Ovary (tissue), 3 donors: ENCODE data around the gene KRT3.

Experiments
- EP300 ChIP-seq: sonication (generic); formaldehyde crosslinking; IDR thresholded peaks from one replicate; pipeline ENCODE4 v1.6.1; 2017; ENCODE audit warnings: antibody characterized with exemption
- POLR2A ChIP-seq: fragments of 450-650 bp; IDR thresholded peaks from one replicate; pipeline ENCODE4 v1.6.1; 2017; ENCODE audit warnings: antibody characterized with exemption, mild to moderate bottlenecking, moderate library complexity
- TF ChIP-seq, protein P1 (sequence below), 3 donors: fragments of 450-650 bp in 2 of 3; fragments of 200-600 bp in 1 of 3; IDR thresholded peaks; one replicate each; pipeline versions ENCODE4 v1.5.1 to v1.8.0; 2016 to 2022; ENCODE audit warnings: antibody characterized with exemption in 3 of 3, mild to moderate bottlenecking in 1 of 3
- donor health status: DM: no; HTN: no; CAD: no.

DNA sequence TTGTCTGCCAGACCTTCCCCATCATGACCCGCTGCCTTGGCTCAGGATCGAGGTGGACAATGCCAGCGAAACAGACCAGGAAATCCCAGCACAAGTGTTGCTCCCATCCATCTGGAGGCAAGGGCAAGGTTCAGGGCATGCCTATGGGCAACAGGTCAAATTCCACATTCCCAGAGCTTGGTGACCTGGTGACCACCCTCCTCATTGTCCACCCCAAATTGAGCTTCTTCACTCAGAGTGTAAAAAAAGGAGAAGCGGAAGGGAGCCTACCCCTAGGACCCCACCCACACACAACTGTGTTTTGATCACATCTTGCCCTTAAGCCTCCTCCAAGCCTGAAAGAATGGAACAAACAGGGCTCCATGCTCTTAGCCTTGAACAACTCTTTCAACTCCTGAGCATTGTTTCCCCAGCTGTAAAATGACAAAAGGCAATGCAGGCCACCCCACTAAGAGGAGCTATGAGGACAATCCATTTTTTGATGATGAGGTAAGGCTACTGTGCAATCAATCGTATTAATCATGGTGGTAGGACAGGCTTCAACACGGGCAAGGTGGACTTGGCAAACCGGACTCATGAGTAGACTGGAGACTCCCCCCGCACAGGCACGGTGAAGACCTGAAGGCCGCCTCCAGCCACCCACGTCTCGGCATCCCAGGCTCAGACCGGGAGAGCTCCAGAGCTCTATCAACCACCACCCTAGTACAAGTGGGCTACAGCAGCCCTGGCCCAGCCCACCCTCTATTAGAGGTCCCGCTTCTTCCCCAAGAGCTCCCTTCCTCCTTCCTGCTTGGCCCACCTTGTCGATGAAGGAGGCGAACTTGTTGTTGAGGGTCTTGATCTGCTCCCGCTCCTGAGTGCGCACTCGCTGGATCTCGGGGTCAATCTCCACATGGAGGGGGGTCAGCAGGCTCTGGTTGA lies 37.3 kb upstream of the KRT3 start:
- TF ChIP-seq, protein P1, sequence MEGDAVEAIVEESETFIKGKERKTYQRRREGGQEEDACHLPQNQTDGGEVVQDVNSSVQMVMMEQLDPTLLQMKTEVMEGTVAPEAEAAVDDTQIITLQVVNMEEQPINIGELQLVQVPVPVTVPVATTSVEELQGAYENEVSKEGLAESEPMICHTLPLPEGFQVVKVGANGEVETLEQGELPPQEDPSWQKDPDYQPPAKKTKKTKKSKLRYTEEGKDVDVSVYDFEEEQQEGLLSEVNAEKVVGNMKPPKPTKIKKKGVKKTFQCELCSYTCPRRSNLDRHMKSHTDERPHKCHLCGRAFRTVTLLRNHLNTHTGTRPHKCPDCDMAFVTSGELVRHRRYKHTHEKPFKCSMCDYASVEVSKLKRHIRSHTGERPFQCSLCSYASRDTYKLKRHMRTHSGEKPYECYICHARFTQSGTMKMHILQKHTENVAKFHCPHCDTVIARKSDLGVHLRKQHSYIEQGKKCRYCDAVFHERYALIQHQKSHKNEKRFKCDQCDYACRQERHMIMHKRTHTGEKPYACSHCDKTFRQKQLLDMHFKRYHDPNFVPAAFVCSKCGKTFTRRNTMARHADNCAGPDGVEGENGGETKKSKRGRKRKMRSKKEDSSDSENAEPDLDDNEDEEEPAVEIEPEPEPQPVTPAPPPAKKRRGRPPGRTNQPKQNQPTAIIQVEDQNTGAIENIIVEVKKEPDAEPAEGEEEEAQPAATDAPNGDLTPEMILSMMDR (IDR thresholded peaks at IDR 0.05): no peak
- TF ChIP-seq EP300 (no peak), POLR2A (no peak)
